DND-41 (cell line): Measurements from ENCODE around the gene TSPEAR.
"Not testable (repeated sequence)": the region's sequence is repeated elsewhere in the genome, so short reads cannot be mapped to it uniquely, and the experiment has no call there.

ENCODE experiments used
- ATAC-seq: fragments of 200-7000 bp; cut with Tn5 transposase; 3 replicates; pipeline ENCODE4 v1.9.1; 2021; ENCODE audit warnings: low read depth; ENCODE audit not compliant: insufficient read depth
- DNase-seq: peaks from one replicate; pipeline ENCODE4 v3.0.0-alpha.2; 2020
- H2AFZ ChIP-seq: 2 replicates; pipeline ENCODE4 v1.6.0; 2012; ENCODE audit warnings: low read depth, low read length
- H3K27ac ChIP-seq: 2 replicates; pipeline ENCODE4 v1.5.1; 2012; ENCODE audit warnings: low read length, inconsistent platforms
- H3K27me3 ChIP-seq: fragments of 200-600 bp; sonication (generic); 2 replicates; pipeline ENCODE4 v1.6.0; 2012; ENCODE audit warnings: low read length, mild to moderate bottlenecking, inconsistent platforms; ENCODE audit not compliant: insufficient read depth, poor library complexity
- H3K36me3 ChIP-seq: 2 replicates; pipeline ENCODE4 v1.5.1; 2012; ENCODE audit warnings: low read length, inconsistent platforms; ENCODE audit not compliant: insufficient read depth
- H3K4me1 ChIP-seq: 2 replicates; pipeline ENCODE4 v1.5.1; 2012; ENCODE audit warnings: mild to moderate bottlenecking, low read length; ENCODE audit not compliant: insufficient read depth
- H3K4me2 ChIP-seq: 2 replicates; pipeline ENCODE4 v1.6.0; 2012; ENCODE audit warnings: mild to moderate bottlenecking, moderate library complexity, low read length, inconsistent platforms; ENCODE audit not compliant: insufficient read depth
- H3K4me3 ChIP-seq, 2 experiments: fragments of 200-600 bp in 1 of 2; shearing (Covaris generic) in 1 of 2; 2 replicates each; pipeline ENCODE4 v1.5.1; 2012 to 2016; ENCODE audit warnings: inconsistent platforms in 2 of 2, low read length in 2 of 2, mild to moderate bottlenecking in 2 of 2, low read depth in 1 of 2, moderate library complexity in 1 of 2
- H3K79me2 ChIP-seq: 2 replicates; pipeline ENCODE4 v1.6.0; 2012; ENCODE audit warnings: low read length, inconsistent platforms; ENCODE audit not compliant: insufficient read depth
- H3K9ac ChIP-seq: 2 replicates; pipeline ENCODE4 v1.6.0; 2012; ENCODE audit warnings: low read depth, mild to moderate bottlenecking, inconsistent platforms, low read length, moderate library complexity
- H3K9me3 ChIP-seq: 2 replicates; pipeline ENCODE4 v1.5.1; 2012; ENCODE audit warnings: low read length, moderate library complexity, mild to moderate bottlenecking, inconsistent platforms; ENCODE audit not compliant: insufficient read depth, severe bottlenecking
- H4K20me1 ChIP-seq: 2 replicates; pipeline ENCODE4 v1.6.0; 2012; ENCODE audit warnings: low read length; ENCODE audit not compliant: insufficient read depth
- CTCF ChIP-seq: IDR thresholded peaks from 2 replicates; pipeline ENCODE4 v1.5.1; 2012; ENCODE audit warnings: borderline replicate concordance, low read length, moderate library complexity, mild to moderate bottlenecking; ENCODE audit not compliant: poor library complexity, severe bottlenecking; ENCODE audit errors: extremely low read depth
- EZH2 ChIP-seq: IDR thresholded peaks from 3 replicates; pipeline ENCODE4 v1.6.1; 2012; ENCODE audit warnings: borderline replicate concordance, low read depth, mild to moderate bottlenecking, moderate library complexity, low read length, inconsistent platforms; ENCODE audit not compliant: severe bottlenecking

TSPEAR gene

DNA sequence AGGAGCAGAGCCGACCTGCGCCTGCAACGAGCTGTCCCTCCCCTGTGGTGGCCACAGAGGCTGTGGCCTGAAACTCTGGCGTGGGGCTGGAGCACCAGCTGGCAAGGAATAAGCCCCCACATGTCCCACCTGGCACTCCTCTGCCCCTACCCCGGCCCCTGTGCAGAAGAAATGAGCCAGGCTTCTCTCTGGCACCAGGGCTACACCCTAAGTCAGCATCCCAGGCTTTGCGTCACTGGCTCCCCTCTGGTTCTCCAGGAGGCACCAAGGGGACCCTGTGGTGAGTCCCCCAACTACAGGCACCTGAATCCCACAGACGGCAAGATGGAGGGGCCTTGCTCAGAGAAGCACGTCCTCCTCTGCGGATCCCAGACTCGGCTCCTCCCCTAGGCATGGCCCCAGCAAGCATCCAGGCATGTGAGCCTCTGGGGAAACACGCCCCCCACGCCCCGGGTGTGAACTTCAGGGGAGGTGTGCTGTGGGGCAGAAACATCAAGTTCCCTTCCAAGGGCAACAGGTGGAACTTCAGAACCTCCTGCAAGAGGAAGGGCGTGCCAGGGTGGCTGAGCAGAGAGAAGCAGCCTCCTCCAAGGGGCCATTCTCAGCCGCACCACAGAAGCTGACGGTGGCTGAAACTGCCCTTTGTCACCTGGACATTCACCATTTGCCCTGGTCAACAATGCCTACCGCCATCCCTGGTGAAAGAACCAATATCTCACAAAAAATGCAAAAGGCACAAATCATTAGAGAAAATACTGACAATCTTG, 108.1 kb downstream of the TSPEAR start:
- no peak overlapping the region for H2AFZ ChIP-seq
- no peak for ATAC-seq
- H3K27ac ChIP-seq = no peak overlapping the region
- H3K79me2 ChIP-seq = no peaks in the 10 kb centered on the region
- H3K9me3 ChIP-seq = no peaks in the 10 kb centered on the region
- H4K20me1 ChIP-seq = no peaks in the 10 kb centered on the region
- no peak for TF ChIP-seq EZH2
- no peak for TF ChIP-seq CTCF
- H3K36me3 ChIP-seq = no peaks in the 10 kb centered on the region
- H3K4me3 ChIP-seq = no peak overlapping the region
- H3K4me1 ChIP-seq = no peaks in the 10 kb centered on the region
- no peaks in the 10 kb centered on the region for H3K27me3 ChIP-seq
- no peak overlapping the region for H3K4me2 ChIP-seq
- no peak for DNase-seq
- H3K9ac ChIP-seq = no peak overlapping the region

DNA sequence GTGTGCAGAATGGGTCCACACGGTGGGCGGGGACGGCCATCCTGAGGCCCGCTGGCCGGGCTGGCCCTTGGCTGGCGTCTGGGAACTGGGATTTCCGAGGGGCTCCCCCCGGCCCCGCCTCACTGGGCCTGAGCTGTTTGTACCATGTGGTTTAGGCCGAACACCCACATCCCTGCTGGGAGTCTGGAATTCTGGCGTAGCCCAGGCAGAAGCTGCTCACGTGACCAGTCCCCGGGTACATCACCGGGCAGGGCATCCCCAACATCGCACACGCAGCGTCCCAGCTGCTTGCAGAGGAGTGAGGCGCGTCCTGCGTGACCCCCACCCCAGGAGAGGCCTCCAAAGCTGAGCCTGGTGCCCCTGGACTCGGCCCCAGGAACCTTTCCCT, 108.9 kb downstream of the TSPEAR start:
- Histone ChIP-seq H3K79me2 (no peaks in the 10 kb centered on the region), H3K9ac (no peak overlapping the region), H3K4me3 (no peak overlapping the region), H3K27ac (no peak overlapping the region), H3K4me2 (no peak overlapping the region), H4K20me1 (no peaks in the 10 kb centered on the region), H3K27me3 (no peaks in the 10 kb centered on the region), H3K36me3 (no peaks in the 10 kb centered on the region), H2AFZ (no peak overlapping the region), H3K9me3 (no peaks in the 10 kb centered on the region), H3K4me1 (no peaks in the 10 kb centered on the region)
- ATAC-seq (no peak), DNase-seq (no peak)
- TF ChIP-seq CTCF = no peak
- TF ChIP-seq EZH2 = no peak

DNA sequence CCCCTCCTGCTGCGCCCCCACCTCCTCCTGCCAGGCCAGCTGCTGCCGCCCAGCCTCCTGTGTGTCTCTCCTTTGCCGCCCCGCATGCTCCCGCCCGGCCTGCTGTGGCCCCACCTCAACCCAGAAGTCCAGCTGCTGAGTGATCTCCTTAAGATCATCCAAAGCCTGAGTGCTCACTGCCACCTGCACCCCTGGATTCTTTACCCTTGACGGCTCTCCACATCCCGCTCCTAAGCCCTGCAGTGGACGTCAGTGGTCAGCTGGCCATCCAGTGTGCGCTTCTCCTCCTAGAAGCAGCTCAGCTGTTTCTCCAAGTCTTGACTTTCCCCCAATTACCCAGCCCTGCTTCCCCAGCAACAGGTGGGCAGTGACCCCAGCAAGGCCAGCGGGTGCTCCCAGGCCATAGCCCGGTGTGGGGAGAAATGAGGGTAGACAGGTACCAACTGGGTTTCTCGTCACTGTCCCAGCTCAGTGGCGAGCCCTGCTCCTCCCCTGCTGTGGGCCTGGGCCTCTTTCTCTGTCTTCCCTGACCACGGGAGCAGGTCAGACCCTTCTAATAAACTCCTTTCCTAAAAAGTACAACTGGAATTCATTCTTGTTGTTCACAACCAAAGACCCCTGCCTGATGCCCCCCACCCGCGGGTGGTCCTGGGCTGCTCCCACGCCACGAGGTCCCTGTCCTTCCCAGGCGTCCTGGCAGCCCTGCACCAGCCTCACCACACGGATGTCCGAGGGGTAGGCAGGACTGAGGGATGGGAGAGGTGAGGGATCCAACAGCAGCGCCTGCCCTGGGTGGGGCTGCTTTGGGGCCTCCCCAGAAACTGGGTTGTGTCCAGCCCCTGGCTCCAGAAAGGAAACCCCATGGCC, 109.5 kb downstream of the TSPEAR start:
- H3K79me2 ChIP-seq = no peaks in the 10 kb centered on the region
- no peaks in the 10 kb centered on the region for H4K20me1 ChIP-seq
- H3K27me3 ChIP-seq = no peaks in the 10 kb centered on the region
- H3K4me3 ChIP-seq = no peak overlapping the region
- no peak overlapping the region for H3K27ac ChIP-seq
- no peaks in the 10 kb centered on the region for H3K9me3 ChIP-seq
- no peak for ATAC-seq
- H3K9ac ChIP-seq = no peak overlapping the region
- no peak overlapping the region for H3K4me2 ChIP-seq
- no peaks in the 10 kb centered on the region for H3K4me1 ChIP-seq
- no peak for TF ChIP-seq CTCF
- no peak overlapping the region for H2AFZ ChIP-seq
- DNase-seq = no peak
- H3K36me3 ChIP-seq = no peaks in the 10 kb centered on the region

GRCh38 chr21:44601091-44601490, 110.3 kb downstream of the TSPEAR start:
- not testable (repeated sequence) for DNase-seq

DNA sequence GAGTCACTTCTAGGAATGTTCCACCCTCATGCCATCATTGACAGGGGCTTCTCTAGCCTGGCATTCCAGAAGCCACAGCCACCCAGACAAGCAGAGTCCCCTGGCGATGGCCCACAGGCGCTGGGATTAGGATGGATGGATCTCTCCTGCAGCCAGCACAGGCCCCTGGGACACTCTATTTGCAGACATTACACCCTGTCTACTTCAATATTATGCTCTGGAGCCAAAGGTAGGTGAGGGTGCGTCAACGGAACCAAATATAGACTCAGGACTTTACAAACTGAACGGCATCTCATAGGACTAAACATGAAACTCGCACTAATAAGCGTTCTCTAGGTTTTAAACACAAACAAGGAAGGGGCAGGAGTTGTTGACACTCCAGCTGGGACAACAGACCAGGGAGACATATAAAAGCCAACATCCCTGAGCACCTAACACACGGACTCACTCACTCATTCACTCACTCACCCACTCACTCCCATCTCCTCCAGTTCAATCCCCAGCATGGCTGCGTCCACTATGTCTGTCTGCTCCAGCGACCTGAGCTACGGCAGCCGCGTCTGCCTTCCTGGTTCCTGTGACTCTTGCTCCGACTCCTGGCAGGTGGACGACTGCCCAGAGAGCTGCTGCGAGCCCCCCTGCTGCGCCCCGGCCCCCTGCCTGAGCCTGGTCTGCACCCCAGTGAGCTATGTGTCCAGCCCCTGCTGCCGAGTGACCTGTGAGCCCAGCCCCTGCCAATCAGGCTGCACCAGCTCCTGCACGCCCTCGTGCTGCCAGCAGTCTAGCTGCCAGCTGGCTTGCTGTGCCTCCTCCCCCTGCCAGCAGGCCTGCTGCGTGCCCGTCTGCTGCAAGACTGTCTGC, 111.0 kb downstream of the TSPEAR start, which contains the start of gene KRTAP10-7:
TSS of gene KRTAP10-7 (plus strand) at position 480 of the 861 bp plus-strand sequence. CDS start at position 505, 25 bp downstream.
- DNase-seq, H4K20me1 ChIP-seq, ATAC-seq, H3K36me3 ChIP-seq, H3K4me2 ChIP-seq, H3K27me3 ChIP-seq, H3K9ac ChIP-seq, H3K79me2 ChIP-seq, H3K27ac ChIP-seq, H2AFZ ChIP-seq, H3K4me3 ChIP-seq, H3K9me3 ChIP-seq, H3K4me1 ChIP-seq: not testable (repeated sequence)

More at GRCh38 chr21:44601091-44601490, 110.3 kb downstream of the TSPEAR start:
- not testable (repeated sequence) for H3K27ac ChIP-seq, H2AFZ ChIP-seq, H3K4me2 ChIP-seq, H3K4me1 ChIP-seq, H3K9me3 ChIP-seq, H3K79me2 ChIP-seq, H3K4me3 ChIP-seq, H3K27me3 ChIP-seq, ATAC-seq, H3K36me3 ChIP-seq, H3K9ac ChIP-seq, H4K20me1 ChIP-seq
